ENCODE results near the gene SVIL.
"Not testable (repeated sequence)": the region's sequence is repeated elsewhere in the genome, so short reads cannot be mapped to it uniquely, and the experiment has no call there.

Gene SVIL

DNA sequence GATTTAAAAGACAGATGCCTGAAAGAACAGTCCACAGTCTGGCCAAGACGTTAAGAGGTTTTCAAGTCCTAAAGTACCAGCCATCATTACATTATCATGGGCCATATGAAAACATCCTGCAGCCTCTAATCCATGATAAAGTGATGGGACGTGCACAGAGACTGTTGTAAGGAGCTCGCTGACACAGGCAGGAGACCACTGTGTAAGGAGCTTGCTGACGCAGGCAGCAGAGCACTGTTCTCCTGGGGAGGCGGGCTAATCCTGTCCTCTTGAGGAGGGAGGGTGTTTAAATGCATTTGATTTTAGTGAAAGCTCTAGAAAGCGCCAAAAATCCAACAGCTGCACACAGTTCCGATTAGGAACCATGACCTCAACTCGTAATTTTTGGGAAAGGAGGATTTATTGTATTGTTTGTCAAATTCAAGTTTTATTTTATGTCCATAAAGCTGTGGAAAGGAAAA, 16.9 kb downstream of the SVIL start:
- H3K4me3 ChIP-seq (ENCODE audit: low read depth, low read length), result no peak overlapping the region
- in situ Hi-C loops (cut with HindIII; ENCODE audit: low sequenced_read_pairs), result no loop called here
- DNase-seq (ENCODE audit: low read depth), result no peak
- TF ChIP-seq, protein P1, sequence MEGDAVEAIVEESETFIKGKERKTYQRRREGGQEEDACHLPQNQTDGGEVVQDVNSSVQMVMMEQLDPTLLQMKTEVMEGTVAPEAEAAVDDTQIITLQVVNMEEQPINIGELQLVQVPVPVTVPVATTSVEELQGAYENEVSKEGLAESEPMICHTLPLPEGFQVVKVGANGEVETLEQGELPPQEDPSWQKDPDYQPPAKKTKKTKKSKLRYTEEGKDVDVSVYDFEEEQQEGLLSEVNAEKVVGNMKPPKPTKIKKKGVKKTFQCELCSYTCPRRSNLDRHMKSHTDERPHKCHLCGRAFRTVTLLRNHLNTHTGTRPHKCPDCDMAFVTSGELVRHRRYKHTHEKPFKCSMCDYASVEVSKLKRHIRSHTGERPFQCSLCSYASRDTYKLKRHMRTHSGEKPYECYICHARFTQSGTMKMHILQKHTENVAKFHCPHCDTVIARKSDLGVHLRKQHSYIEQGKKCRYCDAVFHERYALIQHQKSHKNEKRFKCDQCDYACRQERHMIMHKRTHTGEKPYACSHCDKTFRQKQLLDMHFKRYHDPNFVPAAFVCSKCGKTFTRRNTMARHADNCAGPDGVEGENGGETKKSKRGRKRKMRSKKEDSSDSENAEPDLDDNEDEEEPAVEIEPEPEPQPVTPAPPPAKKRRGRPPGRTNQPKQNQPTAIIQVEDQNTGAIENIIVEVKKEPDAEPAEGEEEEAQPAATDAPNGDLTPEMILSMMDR (IDR thresholded peaks at IDR 0.05; ENCODE audit: low read depth, low read length, missing control alignments), result no peak

DNA sequence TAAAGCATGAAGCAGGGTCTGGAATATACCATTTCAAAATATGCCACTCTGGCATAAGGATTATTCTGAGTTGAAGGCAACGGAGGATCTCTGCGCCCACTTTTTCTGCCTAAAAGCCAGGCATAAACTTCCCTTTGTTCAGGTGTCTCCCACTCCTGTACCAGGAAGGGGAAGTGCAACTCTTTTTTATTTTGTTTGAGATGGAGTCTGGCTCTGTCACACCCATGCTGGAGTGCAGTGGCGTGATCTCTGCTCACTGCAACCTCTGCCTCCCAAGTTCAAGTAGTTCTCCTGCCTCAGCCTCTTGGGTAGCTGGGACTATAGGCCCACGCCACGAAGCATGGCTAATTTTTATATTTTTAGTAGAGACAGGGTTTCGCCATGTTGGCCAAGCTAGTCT, 18.2 kb downstream of the SVIL start:
- no peak for DNase-seq (ENCODE audit: low read depth)
- TF ChIP-seq, protein P1 (IDR thresholded peaks at IDR 0.05; ENCODE audit: low read depth, low read length, missing control alignments), result no peak
- H3K4me3 ChIP-seq (ENCODE audit: low read depth, low read length), result no peak overlapping the region
- in situ Hi-C loops (cut with HindIII; ENCODE audit: low sequenced_read_pairs), result no loop called here

- in situ Hi-C loops (cut with HindIII; ENCODE audit: low sequenced_read_pairs), result no loop called here
- no peak overlapping the region for H3K4me3 ChIP-seq (ENCODE audit: low read depth, low read length)
- no peak for DNase-seq (ENCODE audit: low read depth)
- TF ChIP-seq, protein P1 (IDR thresholded peaks at IDR 0.05; ENCODE audit: low read depth, low read length, missing control alignments), result no peak
Measured at GRCh38 chr10:29615195-29615594, 19.6 kb downstream of the SVIL start.

DNA sequence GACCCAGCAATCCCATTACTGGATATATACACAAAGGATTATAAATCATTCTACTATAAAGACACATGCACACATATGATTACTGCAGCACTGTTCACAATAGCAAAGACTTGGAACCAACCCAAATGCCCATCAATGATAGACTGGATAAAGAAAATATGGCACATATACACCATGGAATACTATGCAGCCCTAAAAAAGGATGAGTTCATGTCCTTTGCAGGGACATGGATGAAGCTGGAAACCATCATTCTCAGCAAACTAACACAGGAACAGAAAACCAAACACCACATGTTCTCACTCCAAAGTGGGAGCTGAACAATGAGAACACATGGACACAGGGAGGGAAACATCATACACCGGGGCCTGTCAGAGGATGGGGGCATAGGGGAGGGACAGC, 20.5 kb downstream of the SVIL start:
- DNase-seq (ENCODE audit: low read depth); in situ Hi-C loops (cut with HindIII; ENCODE audit: low sequenced_read_pairs); H3K4me3 ChIP-seq (ENCODE audit: low read depth, low read length): not testable (repeated sequence)

DNA sequence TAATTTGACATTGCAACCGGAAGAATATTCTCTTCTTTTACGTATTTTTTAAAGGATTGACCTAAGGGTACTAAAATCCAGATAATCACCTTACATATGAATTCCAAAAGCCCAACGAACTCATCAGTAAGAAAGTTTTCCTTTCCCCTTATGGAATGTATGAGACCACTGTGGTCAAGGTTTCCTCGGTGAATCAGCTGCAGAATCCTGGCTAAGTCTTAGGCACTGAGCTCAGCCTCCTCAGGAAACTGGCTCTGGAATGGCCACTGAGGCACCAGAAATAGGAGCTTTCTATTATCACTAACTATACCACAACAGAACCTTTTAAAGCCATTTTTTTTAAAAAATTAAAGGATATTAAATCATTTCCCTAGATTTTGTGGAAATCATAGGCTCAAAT, 21.0 kb downstream of the SVIL start:
- no peak overlapping the region for H3K4me3 ChIP-seq (ENCODE audit: low read depth, low read length)
- TF ChIP-seq, protein P1 (IDR thresholded peaks at IDR 0.05; ENCODE audit: low read depth, low read length, missing control alignments), result no peak
- DNase-seq (ENCODE audit: low read depth), result peak; percentile 63
- in situ Hi-C loops (cut with HindIII; ENCODE audit: low sequenced_read_pairs), result no loop called here

DNA sequence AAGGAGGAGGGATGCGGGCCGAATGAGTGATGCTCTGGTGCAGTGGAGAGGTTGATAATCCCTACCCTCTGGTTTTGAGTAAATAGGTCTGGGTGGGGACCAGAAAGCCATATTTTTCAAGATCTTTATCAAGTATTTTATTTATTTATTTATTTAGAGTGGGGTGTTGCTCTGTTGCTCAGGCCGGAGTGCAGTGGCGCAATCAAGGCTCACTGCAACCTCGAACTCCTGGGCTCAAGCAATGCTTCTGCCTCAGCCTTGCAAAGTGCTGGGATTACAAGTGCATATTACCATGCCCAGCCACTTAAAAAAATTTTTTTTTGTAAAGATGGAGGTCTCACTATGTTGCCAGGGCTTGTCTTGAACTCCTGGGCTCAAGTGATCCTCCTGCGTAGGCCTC, 21.6 kb downstream of the SVIL start:
- DNase-seq (ENCODE audit: low read depth), result no peak
- no peak overlapping the region for H3K4me3 ChIP-seq (ENCODE audit: low read depth, low read length)
- TF ChIP-seq, protein P1 (IDR thresholded peaks at IDR 0.05; ENCODE audit: low read depth, low read length, missing control alignments), result no peak
- in situ Hi-C loops (cut with HindIII; ENCODE audit: low sequenced_read_pairs), result no loop called here

- H3K4me3 ChIP-seq (ENCODE audit: low read depth, low read length), result no peak overlapping the region
- no peak for DNase-seq (ENCODE audit: low read depth)
- in situ Hi-C loops (cut with HindIII; ENCODE audit: low sequenced_read_pairs), result no loop called here
- TF ChIP-seq, protein P1 (IDR thresholded peaks at IDR 0.05; ENCODE audit: low read depth, low read length, missing control alignments), result no peak
Measured at GRCh38 chr10:29612657-29613056, 22.1 kb downstream of the SVIL start.
